Measurements from ENCODE around the gene AKAP8L. TPM values are rescaled to one million over a fixed set of nuclear protein-coding genes. Genes with fewer than 3 reads are reported as not detected.
"Not testable (repeated sequence)": the region's sequence is repeated elsewhere in the genome, so short reads cannot be mapped to it uniquely, and the experiment has no call there.

AKAP8L gene
- total RNA-seq, 1 experiment from 2014 or later, result 106 TPM

GRCh38 chr19:15363791-15364190 is 55.0 kb downstream of the AKAP8L start:
- H3K4me1 ChIP-seq (ENCODE audit: control insufficient read depth in 1 of 2, insufficient read depth in 2 of 2, low read length in 2 of 2); RAD21 ChIA-PET (ENCODE audit: low non-redundant PET in 1 of 2, low total read pairs in 2 of 2, uncharacterized antibody in 2 of 2, unreplicated experiment in 2 of 2); H3K4me2 ChIP-seq (ENCODE audit: low read length); POLR2A ChIA-PET; H3K9me3 ChIP-seq (ENCODE audit: control insufficient read depth in 1 of 2, insufficient read depth in 1 of 2, low read depth in 1 of 2, low read length in 2 of 2); H3K27me3 ChIP-seq (ENCODE audit: insufficient read depth, low read length); DNase-seq (ENCODE audit: low read depth, low spot score); H4K20me1 ChIP-seq (ENCODE audit: insufficient read depth); H3K9ac ChIP-seq (ENCODE audit: low read length); H3K4me3 ChIP-seq (replicated peaks in 1 of 2; ENCODE audit: low read depth in 1 of 2, low read length in 2 of 2); H3K9me2 ChIP-seq (ENCODE audit: insufficient read depth); ATAC-seq; H2AFZ ChIP-seq (ENCODE audit: low read depth, low read length, poor library complexity, severe bottlenecking); H3K27ac ChIP-seq (ENCODE audit: low read depth, low read length); H3K79me2 ChIP-seq (ENCODE audit: insufficient read depth, low read length); intact Hi-C loops (cut with micrococcal nuclease); BruUV-seq (replicated peaks); CTCF ChIA-PET: not testable (repeated sequence)
- H3K36me3 ChIP-seq (ENCODE audit: control insufficient read depth in 1 of 2, insufficient read depth in 2 of 2, low read length in 2 of 2), result peaks cover 12 to 51% of the 10 kb centered on the region in 2 experiments

GRCh38 chr19:15363048-15363447 is 55.7 kb downstream of the AKAP8L start:
- H3K4me3 ChIP-seq (replicated peaks in 1 of 2; ENCODE audit: low read depth in 1 of 2, low read length in 2 of 2); H3K27me3 ChIP-seq (ENCODE audit: insufficient read depth, low read length); POLR2A ChIA-PET; H2AFZ ChIP-seq (ENCODE audit: low read depth, low read length, poor library complexity, severe bottlenecking); intact Hi-C loops (cut with micrococcal nuclease); H3K9me3 ChIP-seq (ENCODE audit: control insufficient read depth in 1 of 2, insufficient read depth in 1 of 2, low read depth in 1 of 2, low read length in 2 of 2); H3K4me2 ChIP-seq (ENCODE audit: low read length); H3K9me2 ChIP-seq (ENCODE audit: insufficient read depth); DNase-seq (ENCODE audit: low read depth, low spot score); RAD21 ChIA-PET (ENCODE audit: low non-redundant PET in 1 of 2, low total read pairs in 2 of 2, uncharacterized antibody in 2 of 2, unreplicated experiment in 2 of 2); H3K9ac ChIP-seq (ENCODE audit: low read length); BruUV-seq (replicated peaks); H3K79me2 ChIP-seq (ENCODE audit: insufficient read depth, low read length); H3K4me1 ChIP-seq (ENCODE audit: control insufficient read depth in 1 of 2, insufficient read depth in 2 of 2, low read length in 2 of 2); ATAC-seq; H3K27ac ChIP-seq (ENCODE audit: low read depth, low read length); CTCF ChIA-PET; H4K20me1 ChIP-seq (ENCODE audit: insufficient read depth): not testable (repeated sequence)
- peaks cover 19 to 51% of the 10 kb centered on the region in 2 experiments for H3K36me3 ChIP-seq (ENCODE audit: control insufficient read depth in 1 of 2, insufficient read depth in 2 of 2, low read length in 2 of 2)

GRCh38 chr19:15360015-15360414 is 58.8 kb downstream of the AKAP8L start:
- H3K9ac ChIP-seq (ENCODE audit: low read length); H2AFZ ChIP-seq (ENCODE audit: low read depth, low read length, poor library complexity, severe bottlenecking); H3K9me3 ChIP-seq (ENCODE audit: control insufficient read depth in 1 of 2, insufficient read depth in 1 of 2, low read depth in 1 of 2, low read length in 2 of 2); BruUV-seq (replicated peaks); ATAC-seq; CTCF ChIA-PET; intact Hi-C loops (cut with micrococcal nuclease); H3K4me3 ChIP-seq (replicated peaks in 1 of 2; ENCODE audit: low read depth in 1 of 2, low read length in 2 of 2); H3K4me1 ChIP-seq (ENCODE audit: control insufficient read depth in 1 of 2, insufficient read depth in 2 of 2, low read length in 2 of 2); RAD21 ChIA-PET (ENCODE audit: low non-redundant PET in 1 of 2, low total read pairs in 2 of 2, uncharacterized antibody in 2 of 2, unreplicated experiment in 2 of 2); DNase-seq (ENCODE audit: low read depth, low spot score); H3K27me3 ChIP-seq (ENCODE audit: insufficient read depth, low read length); H3K79me2 ChIP-seq (ENCODE audit: insufficient read depth, low read length); H4K20me1 ChIP-seq (ENCODE audit: insufficient read depth); H3K9me2 ChIP-seq (ENCODE audit: insufficient read depth); POLR2A ChIA-PET; H3K4me2 ChIP-seq (ENCODE audit: low read length); H3K27ac ChIP-seq (ENCODE audit: low read depth, low read length): not testable (repeated sequence)
- peaks cover 30 to 49% of the 10 kb centered on the region in 2 experiments for H3K36me3 ChIP-seq (ENCODE audit: control insufficient read depth in 1 of 2, insufficient read depth in 2 of 2, low read length in 2 of 2)

Measured in HCT116 (cell line).